HepG2 (cell line): ENCODE results near the gene ZNF227. TPM values are rescaled to one million over a fixed set of nuclear protein-coding genes. Genes with fewer than 3 reads are reported as not detected.

Experiments
- ATAC-seq: fragments of 200-7000 bp; cut with Tn5 transposase; 3 replicates; pipeline ENCODE4 v1.9.1; 2020; ENCODE audit warnings: mild to moderate bottlenecking, moderate library complexity
- BruUV-seq: library from RNA; stranded (reverse); fragments of 400-500 nt; replicated peaks from 2 replicates; lab custom pipeline; 2021; lab: Mats Ljungman, UMichigan
- CTCF ChIA-PET: fragments of 300-600 bp; formaldehyde crosslinking; extraction: SDS; loops from one replicate; lab custom pipeline; 2021; ENCODE audit warnings: low total read pairs, inconsistent platforms, low intra/inter-chr PET ratio; lab: Yijun Ruan, JAX
- POLR2A ChIA-PET: fragments of 350-600 bp; sonication (Branson Sonifier 250); formaldehyde crosslinking; loops from one replicate; lab custom pipeline; 2020; ENCODE audit warnings: antibody characterized with exemption, inconsistent platforms; lab: Yijun Ruan, JAX
- DNase-seq: peaks from one replicate; pipeline ENCODE4 v3.0.0-alpha.2; 2015; ENCODE audit warnings: low spot score
- FAIRE-seq: peaks from 3 replicates; lab custom pipeline; 2011; peaks lifted over from hg19 to GRCh38; lab: Jason Lieb, UNC
- H2AFZ ChIP-seq: one replicate; pipeline ENCODE4 v1.6.1; 2011; ENCODE audit warnings: low read length, inconsistent platforms
- H3K27ac ChIP-seq: fragments of 300-600 bp; 3 replicates; pipeline ENCODE4 v1.8.0; 2011; ENCODE audit warnings: mixed run types, mild to moderate bottlenecking, mixed read lengths, low read length, inconsistent platforms; ENCODE audit not compliant: insufficient read depth; ENCODE audit errors: extremely low read length
- H3K27me3 ChIP-seq, 2 experiments: fragments of 200-600 bp in 1 of 2; 2 replicates in 1 of 2; 3 replicates in 1 of 2; pipeline versions ENCODE4 v1.6.0 to v1.8.0; 2011; ENCODE audit warnings: low read length in 2 of 2, mild to moderate bottlenecking in 2 of 2, moderate library complexity in 2 of 2, inconsistent platforms in 1 of 2; ENCODE audit not compliant: insufficient read depth in 2 of 2, control insufficient read depth in 1 of 2
- H3K36me3 ChIP-seq, 2 experiments: fragments of 200-600 bp in 1 of 2; replicated peaks in 1 of 2; 2 replicates in 1 of 2; 3 replicates in 1 of 2; pipeline versions ENCODE4 v1.5.1 to v1.8.0; 2011; ENCODE audit warnings: low read length in 2 of 2, inconsistent platforms in 1 of 2; ENCODE audit not compliant: insufficient read depth in 2 of 2, control insufficient read depth in 1 of 2
- H3K4me1 ChIP-seq: 2 replicates; pipeline ENCODE4 v1.5.1; 2012; ENCODE audit warnings: low read length, inconsistent platforms; ENCODE audit not compliant: insufficient read depth
- H3K4me2 ChIP-seq: 2 replicates; pipeline ENCODE4 v1.6.0; 2011; ENCODE audit warnings: low read depth, low read length, inconsistent platforms
- H3K4me3 ChIP-seq, 3 experiments: fragments of 200-600 bp in 1 of 3; sonication (generic), shearing (Covaris generic) in 1 of 3; replicated peaks in 1 of 3; 2 replicates each; pipeline ENCODE4 v1.5.1; 2011 to 2016; ENCODE audit warnings: low read length in 3 of 3, inconsistent platforms in 2 of 3, low read depth in 2 of 3, mild to moderate bottlenecking in 2 of 3, control low read depth in 1 of 3, mixed read lengths in 1 of 3; ENCODE audit not compliant: insufficient read depth in 1 of 3
- H3K79me2 ChIP-seq: one replicate; pipeline ENCODE4 v1.6.1; 2011; ENCODE audit warnings: low read length, inconsistent platforms; ENCODE audit not compliant: insufficient read depth
- H3K9ac ChIP-seq: 2 replicates; pipeline ENCODE4 v1.6.0; 2011; ENCODE audit warnings: mild to moderate bottlenecking, low read depth, low read length, inconsistent platforms; ENCODE audit not compliant: insufficient read depth
- H3K9me3 ChIP-seq: 2 replicates; pipeline ENCODE4 v1.5.1; 2012; ENCODE audit warnings: mild to moderate bottlenecking, low read length
- H4K20me1 ChIP-seq: 2 replicates; pipeline ENCODE4 v1.6.0; 2011; ENCODE audit warnings: inconsistent platforms, mild to moderate bottlenecking, low read length, moderate library complexity; ENCODE audit not compliant: insufficient read depth
- BRCA1 ChIP-seq: sonication (generic); formaldehyde crosslinking; IDR thresholded peaks from 2 replicates; pipeline ENCODE4 v1.4.0; 2020; ENCODE audit warnings: missing genetic modification reagents
- EED ChIP-seq: sonication (generic); formaldehyde crosslinking; IDR thresholded peaks from 2 replicates; pipeline ENCODE4 v1.5.0; 2020; ENCODE audit warnings: mild to moderate bottlenecking, missing genetic modification reagents
- FOXO1 ChIP-seq: sonication (generic); formaldehyde crosslinking; IDR thresholded peaks from 2 replicates; pipeline ENCODE4 v1.4.0; 2020; ENCODE audit warnings: missing genetic modification reagents
- MEIS2 ChIP-seq: sonication (generic); formaldehyde crosslinking; IDR thresholded peaks from 2 replicates; pipeline ENCODE4 v1.9.0; 2021; ENCODE audit warnings: mild to moderate bottlenecking, missing genetic modification reagents
- NFE2 ChIP-seq: sonication (generic); formaldehyde crosslinking; IDR thresholded peaks from 2 replicates; pipeline ENCODE4 v1.4.0; 2020; ENCODE audit warnings: missing genetic modification reagents
- NFYB ChIP-seq: sonication (generic); formaldehyde crosslinking; IDR thresholded peaks from 2 replicates; pipeline ENCODE4 v1.4.0; 2020; ENCODE audit warnings: missing genetic modification reagents
- RCOR2 ChIP-seq: IDR thresholded peaks from 2 replicates; pipeline ENCODE4 v1.6.1; 2016; ENCODE audit warnings: missing biosample characterization, missing genetic modification reagents
- SIX4 ChIP-seq: sonication (generic); formaldehyde crosslinking; IDR thresholded peaks from 2 replicates; pipeline ENCODE4 v1.4.0; 2020; ENCODE audit warnings: missing genetic modification reagents
- TBL1XR1 ChIP-seq: fragments of 150-350 bp; IDR thresholded peaks from 2 replicates; pipeline ENCODE4 v1.6.1; 2014; ENCODE audit warnings: borderline replicate concordance, low read length; ENCODE audit not compliant: partially characterized antibody
- ZFP36L2 ChIP-seq: sonication (generic); formaldehyde crosslinking; IDR thresholded peaks from 2 replicates; pipeline ENCODE4 v1.4.0; 2020; ENCODE audit warnings: missing genetic modification reagents
- ZNF292 ChIP-seq: sonication (generic); formaldehyde crosslinking; IDR thresholded peaks from 2 replicates; pipeline ENCODE4 v1.8.1; 2022; ENCODE audit warnings: mild to moderate bottlenecking, low read depth, missing genetic modification reagents, borderline replicate concordance
- ZNF569 ChIP-seq: sonication (generic); formaldehyde crosslinking; IDR thresholded peaks from 2 replicates; pipeline ENCODE4 v1.5.0; 2020; ENCODE audit warnings: mild to moderate bottlenecking, missing genetic modification reagents, moderate library complexity, borderline replicate concordance
- ZNF616 ChIP-seq: sonication (generic); formaldehyde crosslinking; IDR thresholded peaks from 2 replicates; pipeline ENCODE4 v1.5.0; 2020; ENCODE audit warnings: low read depth, mild to moderate bottlenecking, missing genetic modification reagents
- ZNF746 ChIP-seq: sonication (generic); formaldehyde crosslinking; IDR thresholded peaks from 2 replicates; pipeline ENCODE4 v1.8.0; 2022; ENCODE audit warnings: mild to moderate bottlenecking, missing genetic modification reagents
- WGBS: methylation state at CpG from one replicate; pipeline ENCODE4 v1.1.6; 2017; ENCODE audit warnings: low lambda C conversion rate; 5-methylcytosine and 5-hydroxymethylcytosine counted together
- in situ Hi-C: cut with HindIII; loops from 2 replicates; pipeline ENCODE4 v1.10.0; 2017; ENCODE audit warnings: low pct_unique_long_range_greater_than_20kb; ENCODE audit not compliant: extremely low pct_ligation_motif_present
- intact Hi-C: fragments of 100-400 bp; cut with micrococcal nuclease; formaldehyde crosslinking; loops from one replicate; pipeline ENCODE4 v1.10.0; 2022; ENCODE audit not compliant: unreplicated experiment
- polyA plus RNA-seq, 8 experiments: library from polyadenylated mRNA; depleted of rRNA in 3 of 8; stranded (reverse) in 7 of 8; unstranded in 1 of 8; fragments of >200 nt; fragmentation: Illumina TruSeq in 4 of 8; extraction: Trizol in 4 of 8; gene quantifications; 2 replicates each; pipeline versions ENCODE4 v1.2.1 to v1.2.3, GENCODE V29; 2011 to 2016; ENCODE audit warnings: low read depth in 4 of 8, missing spikeins in 1 of 8, mixed read lengths in 1 of 8; ENCODE audit not compliant: insufficient read depth in 1 of 8
- total RNA-seq, 5 experiments: library from RNA; depleted of rRNA; stranded (reverse); fragments of >200 nt; fragmentation: Illumina TruSeq; extraction: Trizol; gene quantifications; 2 replicates each; pipeline ENCODE4 v1.2.3, GENCODE V29; 2016; ENCODE audit warnings: low read depth in 1 of 5
- TF ChIP-seq, protein P1 (sequence below): IDR thresholded peaks from 2 replicates; pipeline ENCODE4 v1.6.1; 2016
- TF ChIP-seq, protein P2 (sequence below): sonication (generic); formaldehyde crosslinking; IDR thresholded peaks from 2 replicates; pipeline ENCODE4 v1.5.1; 2020; ENCODE audit warnings: missing genetic modification reagents, mild to moderate bottlenecking, borderline replicate concordance
- TF ChIP-seq, protein P3 (sequence below): sonication (generic); formaldehyde crosslinking; IDR thresholded peaks from 2 replicates; pipeline ENCODE4 v1.9.0; 2021; ENCODE audit warnings: missing genetic modification reagents, borderline replicate concordance

Gene ZNF227
- total and polyA plus RNA-seq, 2 of the 13 experiments (the other 11 are each of a cell fraction or from before 2014, with no cell fraction given) = 3.1 to 16.8 TPM

DNA sequence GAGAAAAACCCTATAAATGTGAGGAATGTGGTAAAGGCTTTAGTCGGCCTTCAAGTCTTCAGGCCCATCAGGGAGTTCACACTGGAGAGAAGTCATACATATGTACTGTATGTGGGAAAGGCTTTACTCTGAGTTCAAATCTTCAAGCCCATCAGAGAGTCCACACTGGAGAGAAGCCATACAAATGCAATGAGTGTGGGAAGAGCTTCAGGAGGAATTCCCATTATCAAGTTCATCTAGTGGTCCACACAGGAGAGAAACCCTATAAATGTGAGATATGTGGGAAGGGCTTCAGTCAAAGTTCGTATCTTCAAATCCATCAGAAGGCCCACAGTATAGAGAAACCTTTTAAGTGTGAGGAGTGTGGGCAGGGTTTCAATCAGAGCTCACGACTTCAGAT, 35.7 kb upstream of the ZNF227 start:
- BruUV-seq = no TSS peak
- Histone ChIP-seq H3K9ac (no peak overlapping the region), H3K27ac (no peak overlapping the region), H3K27me3 (no peaks in the 10 kb centered on the region), H3K36me3 (peaks cover 11 to 57% of the 10 kb centered on the region in 2 experiments), H3K9me3 (peaks cover 21% of the 10 kb centered on the region; the same call in 1 of the 2 replicates), H2AFZ (no peak overlapping the region), H3K4me1 (no peaks in the 10 kb centered on the region), H3K4me3 (no peak overlapping the region), H3K4me2 (no peak overlapping the region), H4K20me1 (no peaks in the 10 kb centered on the region), H3K79me2 (no peaks in the 10 kb centered on the region)
- ATAC-seq = no peak
- CTCF ChIA-PET = no interaction called here
- DNase-seq = no peak
- FAIRE-seq = no peak
- POLR2A ChIA-PET = interaction anchor here (1.1 to 2.4 kb wide), 2 partner anchors 12 to 36 kb away, joined by 3 to 11 read pairs; partner anchors contain the start of genes ZNF226 and ZNF227
- intact Hi-C loops (no loop called here), in situ Hi-C loops (no loop called here)
- 100% methylated on average over 3 of the region's 3 CpGs for WGBS
- TF ChIP-seq TBL1XR1 (no peak), ZNF746 (CRISPR knock-in tag) (no peak), RCOR2 (CRISPR knock-in tag) (no peak), BRCA1 (CRISPR knock-in tag) (no peak), ZFP36L2 (CRISPR knock-in tag) (no peak), ZNF616 (CRISPR knock-in tag) (no peak), ZNF292 (no peak)
- TF ChIP-seq, protein P1, sequence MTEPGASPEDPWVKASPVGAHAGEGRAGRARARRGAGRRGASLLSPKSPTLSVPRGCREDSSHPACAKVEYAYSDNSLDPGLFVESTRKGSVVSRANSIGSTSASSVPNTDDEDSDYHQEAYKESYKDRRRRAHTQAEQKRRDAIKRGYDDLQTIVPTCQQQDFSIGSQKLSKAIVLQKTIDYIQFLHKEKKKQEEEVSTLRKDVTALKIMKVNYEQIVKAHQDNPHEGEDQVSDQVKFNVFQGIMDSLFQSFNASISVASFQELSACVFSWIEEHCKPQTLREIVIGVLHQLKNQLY (CRISPR knock-in tag) = no peak

DNA sequence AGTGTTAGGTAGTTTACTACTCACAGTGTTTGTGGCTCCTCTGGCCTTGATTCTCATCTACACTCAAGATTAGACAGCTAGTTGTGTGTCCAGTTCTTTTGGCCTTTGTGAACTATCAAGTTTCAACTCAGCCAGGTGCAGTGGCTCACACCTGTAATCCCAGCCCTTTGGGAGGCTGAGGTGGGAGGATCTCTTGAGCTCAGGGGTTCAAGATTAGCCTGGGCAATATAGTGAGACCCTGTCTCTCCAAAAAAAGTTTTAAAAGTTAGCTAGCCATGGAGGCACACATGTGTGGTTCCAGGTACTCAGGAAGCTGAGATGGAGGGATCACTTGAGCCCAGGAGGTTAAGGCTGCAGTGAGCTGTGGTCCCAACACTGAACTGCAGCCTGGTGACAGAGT, 31.4 kb upstream of the ZNF227 start:
- intact Hi-C loops = no loop called here
- no peak for FAIRE-seq
- H3K9me3 ChIP-seq = peaks cover 27% of the 10 kb centered on the region; the same call in 1 of the 2 replicates
- TF ChIP-seq, protein P2, sequence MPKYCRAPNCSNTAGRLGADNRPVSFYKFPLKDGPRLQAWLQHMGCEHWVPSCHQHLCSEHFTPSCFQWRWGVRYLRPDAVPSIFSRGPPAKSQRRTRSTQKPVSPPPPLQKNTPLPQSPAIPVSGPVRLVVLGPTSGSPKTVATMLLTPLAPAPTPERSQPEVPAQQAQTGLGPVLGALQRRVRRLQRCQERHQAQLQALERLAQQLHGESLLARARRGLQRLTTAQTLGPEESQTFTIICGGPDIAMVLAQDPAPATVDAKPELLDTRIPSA (CRISPR knock-in tag) = no peak
- TF ChIP-seq SIX4 (CRISPR knock-in tag) (no peak), EED (CRISPR knock-in tag) (no peak), NFE2 (CRISPR knock-in tag) (no peak), ZNF569 (no peak), FOXO1 (no peak), NFYB (CRISPR knock-in tag) (no peak), MEIS2 (no peak)
- TF ChIP-seq, protein P3, sequence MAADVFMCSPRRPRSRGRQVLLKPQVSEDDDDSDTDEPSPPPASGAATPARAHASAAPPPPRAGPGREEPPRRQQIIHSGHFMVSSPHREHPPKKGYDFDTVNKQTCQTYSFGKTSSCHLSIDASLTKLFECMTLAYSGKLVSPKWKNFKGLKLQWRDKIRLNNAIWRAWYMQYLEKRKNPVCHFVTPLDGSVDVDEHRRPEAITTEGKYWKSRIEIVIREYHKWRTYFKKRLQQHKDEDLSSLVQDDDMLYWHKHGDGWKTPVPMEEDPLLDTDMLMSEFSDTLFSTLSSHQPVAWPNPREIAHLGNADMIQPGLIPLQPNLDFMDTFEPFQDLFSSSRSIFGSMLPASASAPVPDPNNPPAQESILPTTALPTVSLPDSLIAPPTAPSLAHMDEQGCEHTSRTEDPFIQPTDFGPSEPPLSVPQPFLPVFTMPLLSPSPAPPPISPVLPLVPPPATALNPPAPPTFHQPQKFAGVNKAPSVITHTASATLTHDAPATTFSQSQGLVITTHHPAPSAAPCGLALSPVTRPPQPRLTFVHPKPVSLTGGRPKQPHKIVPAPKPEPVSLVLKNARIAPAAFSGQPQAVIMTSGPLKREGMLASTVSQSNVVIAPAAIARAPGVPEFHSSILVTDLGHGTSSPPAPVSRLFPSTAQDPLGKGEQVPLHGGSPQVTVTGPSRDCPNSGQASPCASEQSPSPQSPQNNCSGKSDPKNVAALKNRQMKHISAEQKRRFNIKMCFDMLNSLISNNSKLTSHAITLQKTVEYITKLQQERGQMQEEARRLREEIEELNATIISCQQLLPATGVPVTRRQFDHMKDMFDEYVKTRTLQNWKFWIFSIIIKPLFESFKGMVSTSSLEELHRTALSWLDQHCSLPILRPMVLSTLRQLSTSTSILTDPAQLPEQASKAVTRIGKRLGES = no peak

More for the DNA sequence above, 31.4 kb upstream of the ZNF227 start:
- CTCF ChIA-PET = no interaction called here
- Histone ChIP-seq H3K27ac (no peak overlapping the region), H3K4me1 (no peaks in the 10 kb centered on the region), H3K79me2 (no peaks in the 10 kb centered on the region), H4K20me1 (no peaks in the 10 kb centered on the region), H2AFZ (no peak overlapping the region), H3K36me3 (peaks cover 0 to 13% of the 10 kb centered on the region in 2 experiments; a peak in 2 of 5 replicates), H3K9ac (no peak overlapping the region), H3K27me3 (no peaks in the 10 kb centered on the region), H3K4me2 (no peak overlapping the region), H3K4me3 (no peak overlapping the region)
- BruUV-seq = no TSS peak
- no peak for DNase-seq
- in situ Hi-C loops = no loop called here
- POLR2A ChIA-PET = no interaction called here
- ATAC-seq = no peak
